Stimulated activated CD8-positive, alpha-beta memory T cell treated with anti-CD3 and anti-CD28 coated beads, Interleukin-15, amount 100 ng/mL, for 48 hours (primary cell): ENCODE measurements around the gene HYAL1.
"Not testable (repeated sequence)": the region's sequence is repeated elsewhere in the genome, so short reads cannot be mapped to it uniquely, and the experiment has no call there.

Experiments used
- DNase-seq, 2 donors: peaks; one replicate each; pipeline ENCODE4 v3.0.0-alpha.2; 2020; ENCODE audit warnings: low read depth in 2 of 2

HYAL1 gene

DNA sequence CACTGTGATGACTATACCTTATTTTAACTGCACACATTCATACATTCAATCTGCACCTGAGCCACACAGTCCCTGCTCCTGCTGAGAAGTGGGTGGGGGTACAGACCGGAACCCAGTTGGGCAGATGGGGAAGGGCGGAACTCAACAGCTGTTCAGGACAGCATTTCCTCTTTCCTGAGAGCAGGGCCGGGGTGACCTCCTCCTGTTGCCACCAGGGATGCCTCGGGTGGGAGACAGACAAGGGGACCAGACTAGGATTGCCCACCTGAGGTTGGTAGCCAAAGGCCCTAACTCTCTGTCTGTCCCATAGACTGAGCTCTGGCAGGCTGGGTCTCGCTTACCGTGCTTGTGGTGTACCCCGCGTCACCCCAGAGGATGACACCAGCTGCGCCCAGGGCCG lies 15.2 kb upstream of the HYAL1 start:
- DNase-seq: no peak

DNA sequence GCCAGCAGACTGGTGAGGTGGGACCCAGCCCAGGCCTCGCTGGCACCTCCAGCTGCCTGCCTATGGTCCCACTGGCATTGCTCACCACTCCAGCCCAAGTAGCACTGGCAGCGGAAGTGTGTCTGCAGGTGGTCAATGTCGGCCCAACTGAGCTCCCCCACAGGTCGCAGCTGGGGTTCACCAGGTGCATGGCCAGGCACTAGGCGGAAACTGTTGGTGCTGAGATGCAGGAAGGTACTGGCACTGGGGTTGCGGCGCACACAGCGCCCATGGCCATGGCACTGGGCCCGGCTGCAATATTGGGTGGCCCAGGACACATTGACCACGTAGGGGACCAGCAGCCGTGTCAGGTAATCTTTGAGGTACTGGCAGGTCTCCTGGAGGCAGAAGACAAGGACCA lies 14.8 kb upstream of the HYAL1 start:
- no peak for DNase-seq

DNA sequence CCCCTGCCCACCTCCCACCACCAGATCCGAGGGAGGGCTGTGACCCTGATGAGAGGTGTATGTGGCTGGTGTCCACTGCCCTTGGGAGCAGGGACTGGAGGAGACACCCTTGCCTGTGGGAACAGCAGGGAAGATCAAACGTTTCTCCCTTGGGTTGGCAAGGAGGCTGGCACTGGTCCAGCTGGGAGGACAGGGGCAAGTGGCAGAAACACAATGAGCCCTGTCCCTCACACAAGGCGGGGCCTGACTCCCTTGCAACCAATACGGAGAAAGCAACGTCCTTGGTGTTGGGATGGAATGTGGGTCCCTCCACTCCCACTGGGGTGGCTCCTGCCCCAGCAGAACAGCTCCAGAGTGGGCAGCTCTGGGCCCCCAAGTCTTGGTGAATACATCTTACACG lies 13.9 kb upstream of the HYAL1 start:
- no peak for DNase-seq

DNA sequence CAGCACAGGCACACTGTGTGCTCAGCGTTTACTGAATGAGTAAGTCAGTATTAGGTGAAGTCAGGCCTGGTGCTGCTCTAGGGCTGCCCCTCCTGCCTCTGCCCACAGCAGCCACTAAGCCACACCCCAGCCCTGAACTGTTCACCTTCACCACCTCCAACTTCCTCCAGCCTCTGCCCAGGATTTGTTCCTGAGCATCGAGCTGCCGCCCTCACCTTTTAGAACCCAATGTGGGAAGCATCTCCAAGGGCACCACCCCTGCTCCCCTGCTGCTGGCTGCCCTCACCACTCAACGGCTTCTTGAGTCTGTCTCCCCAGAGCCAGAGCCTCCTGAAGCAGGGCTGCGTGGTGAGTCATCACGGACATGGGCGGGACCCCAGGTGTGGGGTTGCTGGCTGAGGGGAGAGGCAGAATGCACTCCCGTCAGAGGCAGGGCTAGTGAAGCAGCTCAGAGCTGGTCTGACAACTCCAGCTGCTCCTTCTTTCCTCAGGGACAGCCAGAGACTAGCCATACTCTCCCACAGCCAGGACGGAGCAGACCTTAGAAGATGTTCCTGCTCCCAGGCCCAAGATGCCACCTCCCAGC lies 13.4 kb upstream of the HYAL1 start:
- DNase-seq: peak; percentile 56

DNA sequence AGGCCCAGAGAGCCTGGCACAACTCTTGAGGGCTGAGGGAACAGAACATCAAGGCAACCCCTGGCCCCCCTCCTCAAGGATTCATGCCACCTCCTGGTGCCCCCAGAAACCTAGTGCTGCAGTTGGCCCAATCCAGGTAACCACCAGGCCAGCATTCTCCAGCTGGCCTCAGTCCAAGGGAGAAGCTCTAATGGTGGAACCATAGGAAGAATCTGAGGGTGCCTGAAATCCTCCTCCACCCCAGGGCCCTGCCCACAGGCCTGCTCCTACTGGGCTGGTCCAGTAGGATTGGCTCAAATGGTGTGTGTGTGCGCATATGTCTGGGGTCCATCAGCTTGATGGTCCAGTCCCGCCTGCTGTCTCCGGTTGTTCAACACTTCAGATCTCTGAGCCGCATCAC lies 11.4 kb upstream of the HYAL1 start:
- no peak for DNase-seq

DNA sequence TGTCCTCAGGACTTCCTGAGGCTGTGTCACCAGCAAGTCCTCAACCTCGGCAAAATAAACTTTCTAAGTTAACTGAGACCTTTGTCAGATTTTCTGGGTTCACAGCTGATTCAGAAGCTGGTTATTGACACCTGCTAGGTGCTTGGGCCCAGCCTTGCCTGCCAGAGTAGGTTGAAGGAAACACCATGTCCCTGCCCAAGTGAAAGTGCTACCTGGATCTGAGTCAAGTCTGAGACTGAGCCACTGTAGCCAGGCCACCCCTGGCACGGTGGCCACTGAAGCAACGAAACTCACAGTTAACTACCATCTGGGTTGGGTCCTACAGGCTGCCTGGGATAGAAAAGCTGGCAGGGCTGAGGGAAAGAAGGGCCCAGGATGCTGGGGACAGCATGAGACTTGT lies 11.0 kb upstream of the HYAL1 start:
- no peak for DNase-seq

DNA sequence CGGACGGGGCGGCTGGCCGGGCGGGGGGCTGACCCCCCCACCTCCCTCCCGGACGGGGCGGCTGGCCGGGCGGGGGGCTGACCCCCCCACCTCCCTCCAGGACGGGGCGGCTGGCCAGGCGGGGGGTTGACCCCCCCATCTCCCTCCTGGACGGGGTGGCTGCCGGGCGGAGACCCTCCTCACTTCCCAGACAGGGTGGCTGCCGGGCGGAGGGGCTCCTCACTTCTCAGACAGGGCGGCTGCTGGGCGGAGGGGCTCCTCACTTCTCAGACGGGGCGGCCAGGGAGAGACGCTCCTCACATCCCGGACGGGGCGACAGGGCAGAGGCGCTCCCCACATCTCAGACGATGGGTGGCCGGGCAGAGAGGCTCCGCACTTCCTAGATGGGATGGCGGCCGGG lies 8.7 kb upstream of the HYAL1 start:
- not testable (repeated sequence) for DNase-seq

DNA sequence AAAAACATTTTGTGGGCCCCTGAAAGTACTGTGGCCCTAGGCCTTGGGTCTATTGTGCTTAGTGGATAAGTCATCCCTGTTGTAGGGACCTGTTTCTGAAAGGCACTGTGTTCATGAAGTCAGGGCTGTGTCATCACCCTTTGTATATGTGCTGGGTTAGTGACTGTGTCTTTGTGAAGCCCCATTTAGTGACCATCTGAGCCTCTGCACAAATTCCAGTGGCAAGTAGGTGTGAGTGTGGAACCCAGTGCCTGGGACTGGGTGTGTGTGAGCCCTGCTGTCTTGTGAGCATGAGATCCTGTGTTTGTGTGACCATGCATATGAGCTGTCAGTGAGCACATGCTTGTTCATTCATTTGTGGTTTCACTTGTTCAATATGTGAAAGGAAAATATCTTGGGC lies 1.2 kb upstream of the HYAL1 start:
- DNase-seq: no peak

DNA sequence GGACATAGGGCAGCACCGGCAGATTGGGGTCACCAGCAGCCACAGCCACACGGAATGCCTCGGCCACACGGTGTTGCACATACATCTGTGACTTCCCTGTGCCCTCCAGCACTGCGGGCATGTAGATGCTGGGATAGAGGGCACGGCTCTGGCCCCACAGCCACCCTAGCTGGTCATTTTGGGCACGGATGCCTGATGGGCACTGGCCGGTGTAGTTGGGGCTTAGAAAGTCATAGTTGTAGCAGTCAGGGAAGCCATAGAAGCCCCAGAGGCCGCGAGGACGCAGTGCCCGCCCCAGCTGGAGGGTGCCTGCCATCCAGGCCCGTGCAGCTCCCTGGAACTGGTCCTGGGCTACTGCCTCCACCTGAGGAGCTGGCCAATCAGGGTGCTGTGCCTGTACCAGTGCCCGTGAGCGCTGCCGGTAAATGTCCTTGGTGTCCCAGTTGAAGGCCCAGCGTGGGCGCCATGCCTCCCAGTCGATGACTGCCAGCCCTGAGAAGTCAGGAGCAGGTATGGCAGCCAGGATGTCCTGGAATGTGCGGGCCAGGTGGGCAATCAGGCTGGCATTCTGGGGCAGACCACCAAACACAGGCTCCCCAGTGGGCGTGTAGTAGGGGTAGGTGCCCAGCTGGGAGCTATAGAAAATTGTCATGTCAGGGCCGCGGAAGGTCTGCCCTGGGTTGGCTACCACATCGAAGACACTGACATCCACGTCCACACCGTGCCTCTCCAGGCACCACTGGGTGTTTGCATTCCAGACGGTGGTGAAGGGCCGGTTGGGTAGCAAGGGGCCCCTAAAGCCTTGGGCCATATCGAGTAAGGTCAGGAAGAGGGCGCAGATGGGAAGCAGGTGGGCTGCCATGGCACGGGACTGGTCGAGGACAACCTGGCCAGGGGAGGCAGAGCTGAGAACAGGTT lies 1.0 kb downstream of the HYAL1 start:
- DNase-seq: no peak

DNA sequence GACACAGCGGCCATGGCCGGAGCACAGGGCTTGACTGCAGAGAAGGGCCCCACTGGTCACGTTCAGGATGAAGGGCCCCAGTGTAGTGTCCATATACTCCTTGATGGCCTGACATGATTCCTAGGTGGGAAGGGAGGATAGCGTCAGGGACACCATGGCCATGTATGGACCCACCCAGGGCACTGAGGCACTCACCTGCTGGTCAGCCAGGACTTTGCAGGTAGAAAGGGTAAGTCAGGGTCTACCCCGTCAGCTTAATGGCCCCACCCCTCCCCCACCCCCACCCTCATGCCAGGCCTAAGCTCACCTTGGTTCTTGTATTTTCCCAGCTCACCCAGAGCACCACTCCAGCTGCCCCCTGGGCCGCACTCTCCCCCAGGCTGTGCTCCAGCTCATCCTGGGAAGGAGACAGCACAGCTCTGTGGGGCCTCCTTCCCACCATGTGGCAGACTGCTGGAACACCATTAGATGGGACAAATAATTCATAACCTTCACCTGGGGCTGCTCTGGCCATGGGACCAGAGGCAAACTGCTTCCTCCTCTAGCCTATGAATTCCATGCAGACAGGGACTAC lies 2.6 kb downstream of the HYAL1 start:
- no peak for DNase-seq

DNA sequence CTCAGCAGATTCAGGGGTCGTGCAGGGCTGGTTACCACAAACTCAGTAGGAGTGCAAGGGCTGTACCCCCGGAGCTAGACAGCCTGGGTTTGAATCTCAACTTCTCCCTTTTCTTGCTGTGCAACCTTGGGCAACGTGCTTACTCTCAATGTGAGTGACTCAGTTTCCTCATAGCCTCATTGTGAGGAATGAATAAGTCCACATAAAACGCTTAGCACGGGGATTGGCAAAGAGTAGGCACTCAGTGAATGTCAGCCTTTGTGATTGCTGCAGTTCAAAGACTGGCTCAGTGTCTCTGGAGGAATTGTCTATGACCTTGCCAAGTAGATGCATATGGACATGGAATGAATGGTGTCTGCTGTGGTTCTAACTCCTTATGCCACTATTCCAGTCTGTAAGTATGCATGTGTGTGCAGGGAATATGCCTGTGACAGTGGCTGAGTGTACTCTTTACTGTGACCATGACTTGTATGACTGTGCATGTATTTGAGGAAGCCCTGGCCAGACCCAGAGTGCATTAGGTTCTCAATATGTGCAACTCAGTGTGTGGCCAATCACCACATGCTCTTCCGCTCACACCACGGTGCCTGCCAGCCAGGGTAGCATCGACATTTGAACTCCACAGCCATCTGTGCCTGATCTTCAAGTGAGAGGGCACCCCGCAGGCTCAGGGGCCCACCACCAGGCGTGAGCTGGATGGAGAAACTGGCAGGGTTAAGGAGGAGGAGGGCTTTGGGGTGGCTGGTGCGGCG lies 3.3 kb downstream of the HYAL1 start:
- no peak for DNase-seq

DNA sequence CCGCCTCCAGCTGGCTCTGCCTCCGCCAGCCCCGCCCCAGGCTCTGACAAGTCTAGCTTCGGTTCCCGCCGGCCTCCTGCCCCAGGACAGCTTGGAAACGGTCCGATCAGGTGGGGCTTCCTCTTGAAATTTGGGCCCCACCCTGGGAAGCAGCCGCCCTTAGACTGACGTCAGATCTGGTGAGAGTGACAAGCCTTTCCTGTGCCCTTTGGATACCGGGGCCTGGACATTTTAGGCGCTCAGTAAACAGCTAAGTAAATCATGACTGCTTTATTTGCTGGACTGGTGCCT lies 3.8 kb downstream of the HYAL1 start:
- no peak for DNase-seq

DNA sequence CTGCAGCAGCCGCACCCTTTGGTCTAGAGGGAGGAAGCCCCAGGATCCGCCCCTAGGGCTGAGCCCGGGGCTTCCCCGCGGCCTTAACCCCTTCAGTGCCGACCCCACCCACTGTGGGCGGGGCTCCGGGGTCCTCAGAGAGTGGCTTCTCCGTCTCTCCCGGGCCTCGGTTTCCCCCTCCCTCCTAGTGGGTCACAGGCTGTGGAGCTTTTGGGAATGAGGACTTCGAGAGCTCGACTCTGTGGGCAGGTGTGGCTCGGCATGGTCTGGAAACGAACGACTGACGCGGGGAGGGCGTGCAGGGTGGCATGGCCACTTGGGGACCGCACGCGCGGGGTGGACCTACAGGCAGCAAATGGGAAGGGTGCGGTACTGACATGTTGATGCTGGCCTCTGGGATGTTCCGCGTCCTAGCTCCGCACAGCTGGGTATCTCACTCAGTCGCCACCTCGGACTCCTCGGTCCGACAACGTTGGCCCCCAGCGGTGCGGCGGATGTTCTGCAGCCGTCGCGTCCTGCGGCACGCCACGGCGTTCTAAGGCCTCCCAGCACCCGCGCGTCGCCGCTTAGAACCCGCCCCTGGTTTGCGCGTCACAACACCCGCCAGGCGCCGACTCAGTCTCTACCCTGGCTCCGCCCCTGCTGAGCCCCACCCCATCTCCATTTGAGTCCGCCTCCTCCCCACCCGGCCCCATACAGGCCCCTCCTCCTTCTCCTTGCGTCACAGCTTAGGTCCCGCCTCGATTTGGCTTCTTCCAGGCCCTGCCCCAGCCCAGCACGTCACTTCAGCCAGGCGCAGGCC lies 4.3 kb downstream of the HYAL1 start, which contains the start of the genes HYAL3 and NAA80:
TSS of gene HYAL3 (minus strand) at position 570 of the 802 bp plus-strand sequence. CDS start 3,803 bp downstream, outside the sequence.
TSS of gene NAA80 (minus strand) at position 570 of the 802 bp plus-strand sequence. CDS start 1,942 bp downstream, outside the sequence.
- DNase-seq: peak; percentile 98 to 99

DNA sequence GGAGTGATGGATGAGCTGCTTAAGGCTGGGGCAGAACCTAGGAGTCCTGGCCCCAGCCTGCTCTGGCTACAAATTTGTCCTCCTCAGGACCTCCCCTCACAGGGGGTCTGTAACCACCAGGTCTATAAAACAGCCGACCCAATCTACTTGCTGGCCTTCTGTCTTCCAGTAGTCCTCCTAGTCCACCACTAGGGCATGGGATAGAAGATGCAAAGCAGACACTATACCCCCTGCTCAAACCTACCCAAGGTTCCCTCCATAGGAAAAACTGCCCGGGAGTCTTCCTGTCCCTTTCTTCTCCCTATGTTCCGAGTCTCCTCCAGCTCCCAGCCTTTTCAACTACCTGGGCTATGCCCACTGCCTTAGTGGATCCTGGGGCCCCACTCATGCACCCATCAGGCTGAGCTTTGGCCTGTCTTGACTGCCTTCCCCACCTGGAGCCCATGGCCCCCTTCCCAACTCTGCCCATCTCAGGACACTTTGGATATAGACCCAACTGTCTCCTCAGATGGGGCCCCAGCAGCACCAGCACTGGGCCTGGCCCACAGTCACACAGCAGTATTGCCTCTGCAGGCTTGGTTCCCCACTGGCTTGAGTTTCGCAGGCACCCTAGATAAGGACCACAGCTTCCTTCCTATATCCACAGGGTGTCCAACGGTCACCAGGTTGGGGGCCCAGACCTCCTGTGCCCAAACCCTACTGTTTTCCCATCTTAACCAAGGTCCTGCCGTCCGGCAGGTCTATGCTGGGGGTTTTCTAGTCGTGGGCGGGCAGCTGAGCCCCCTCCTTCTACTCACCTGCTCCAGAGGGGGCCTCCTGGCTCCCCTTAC lies 5.3 kb downstream of the HYAL1 start:
- DNase-seq: no peak

DNA sequence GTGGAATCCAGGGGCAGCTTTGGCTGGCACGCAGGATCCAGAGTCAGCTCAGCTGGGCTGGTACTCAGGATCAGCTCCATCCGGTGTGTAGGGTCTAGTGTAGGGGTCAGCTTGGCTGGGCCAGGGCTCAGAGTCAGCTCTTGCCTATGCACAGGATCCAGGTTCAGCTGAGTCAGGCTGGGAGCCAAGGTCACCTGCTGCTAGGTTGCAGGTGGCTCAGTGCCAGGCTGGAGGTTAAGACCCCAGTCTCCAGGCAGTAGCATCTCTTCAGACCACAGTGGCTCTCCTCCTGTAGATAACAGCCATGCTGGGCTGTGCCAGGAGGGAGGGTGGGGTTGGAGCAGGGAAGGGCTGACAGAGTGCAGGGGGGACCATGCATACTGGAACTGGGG lies 6.0 kb downstream of the HYAL1 start:
- no peak for DNase-seq

DNA sequence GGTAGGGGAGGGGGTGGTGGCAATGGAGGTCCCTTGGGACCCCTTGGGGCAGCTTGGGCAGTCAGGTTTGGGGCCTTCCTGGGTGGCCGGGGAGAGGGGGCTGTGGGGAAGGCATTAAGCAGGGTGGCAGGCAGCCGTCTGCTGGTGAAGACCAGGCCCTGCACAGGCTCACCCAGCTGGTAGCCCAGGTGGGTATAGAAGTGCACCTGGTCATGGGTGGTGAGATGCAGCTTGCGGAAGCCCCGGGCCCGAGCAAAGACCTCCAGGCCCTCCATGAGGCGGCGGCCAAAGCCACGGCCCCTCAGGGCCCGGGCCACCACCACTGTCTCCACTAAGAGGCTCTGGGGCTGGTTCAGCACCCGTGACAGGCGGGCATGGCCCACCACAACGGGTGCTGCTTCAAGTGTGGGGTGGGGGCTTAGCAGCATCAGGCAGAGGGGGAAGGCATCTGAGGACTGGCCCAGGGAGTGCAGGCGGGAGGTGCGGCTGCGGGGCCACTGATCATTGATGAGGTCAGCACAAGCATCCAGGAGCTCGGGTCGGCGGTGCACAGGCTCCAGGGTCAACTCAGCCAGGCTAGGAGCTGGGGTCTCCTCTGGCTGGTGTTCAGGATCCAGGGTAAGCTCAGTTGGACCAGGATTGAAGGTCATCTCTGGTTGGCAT lies 6.5 kb downstream of the HYAL1 start:
- no peak for DNase-seq

DNA sequence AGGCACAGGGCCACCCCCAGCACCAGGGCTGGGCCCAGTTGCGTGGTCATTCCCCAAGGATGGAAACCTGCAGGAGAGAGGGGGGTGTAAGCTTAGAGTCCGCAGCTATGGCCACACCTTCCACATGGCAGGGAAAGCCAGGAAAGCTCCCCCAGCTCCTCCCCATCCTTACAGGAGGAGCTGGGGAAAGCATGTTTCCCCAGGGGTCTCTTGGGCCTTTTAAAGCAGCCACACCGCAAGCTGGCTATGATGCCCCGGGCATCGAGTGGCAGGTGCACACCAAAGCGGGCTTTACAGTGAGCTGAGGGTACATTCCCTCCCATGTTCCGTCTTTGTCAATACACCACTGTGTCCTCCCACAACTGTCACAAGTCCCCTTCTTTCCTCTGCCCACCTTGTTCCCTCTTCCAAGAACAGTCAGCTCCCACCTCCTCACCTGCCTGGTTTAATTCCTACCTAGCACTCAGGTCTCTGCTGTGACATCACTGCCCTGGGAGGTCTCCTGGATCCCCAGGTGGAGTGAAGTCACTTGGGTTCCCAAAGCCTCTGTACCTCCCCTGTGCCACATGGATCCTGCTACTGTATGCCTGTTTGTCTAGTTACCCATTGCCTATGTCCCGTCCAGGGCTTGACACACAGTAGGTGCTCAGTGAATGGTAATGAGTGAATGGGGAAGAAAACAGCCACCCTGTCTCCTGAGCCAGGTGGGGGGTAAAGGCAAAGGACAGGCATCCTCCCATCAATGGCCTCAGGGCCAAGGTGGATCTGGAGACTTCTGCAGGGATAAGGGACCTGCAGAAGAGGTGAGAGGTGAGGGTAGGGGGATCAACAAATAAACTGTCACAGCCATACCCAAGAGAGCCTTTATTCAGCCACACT lies 7.6 kb downstream of the HYAL1 start:
- no peak for DNase-seq

DNA sequence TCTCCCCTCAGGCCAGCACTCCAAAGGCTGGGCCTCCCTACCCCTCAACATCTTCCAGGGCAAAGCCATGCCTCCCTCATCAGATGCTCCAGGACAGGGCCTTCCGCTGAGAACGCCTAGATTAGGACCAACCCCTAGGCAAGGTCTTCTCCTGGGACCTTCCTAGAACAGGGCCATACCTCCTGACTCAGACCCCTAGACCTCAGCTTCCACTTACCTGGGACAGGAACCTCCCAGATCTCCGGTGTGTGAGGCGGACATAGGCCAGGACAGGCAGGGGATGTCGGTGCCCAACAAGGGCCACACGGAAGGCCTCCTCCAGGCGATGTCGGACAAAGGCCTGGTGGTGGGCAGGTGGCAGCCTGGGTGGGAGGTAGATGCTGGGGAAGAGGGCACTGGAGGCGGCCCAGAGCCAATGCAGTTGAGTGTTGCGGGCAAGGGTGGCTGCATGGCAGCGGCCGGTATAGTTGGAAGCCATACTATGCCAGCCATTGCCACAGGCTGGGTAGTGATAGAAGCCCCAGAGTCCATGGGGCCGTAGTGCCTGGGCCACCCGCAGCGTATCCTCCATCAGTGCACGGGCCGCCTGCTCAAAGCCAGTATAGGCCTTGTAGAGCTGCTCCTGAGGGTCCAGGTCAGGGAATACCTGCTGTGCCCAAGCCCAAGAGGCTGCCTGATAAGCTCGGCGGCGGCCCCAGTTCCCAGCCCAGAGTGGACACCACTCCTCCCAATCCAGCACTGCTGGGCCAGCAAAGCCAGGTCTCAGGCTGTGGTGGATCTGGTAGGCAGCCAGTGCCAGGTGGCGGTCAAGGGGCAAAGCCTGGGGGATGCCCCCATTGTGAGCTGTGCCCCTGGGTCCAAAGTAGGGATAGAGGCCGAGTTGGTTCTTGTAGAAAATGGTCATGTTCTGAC lies 8.6 kb downstream of the HYAL1 start:
- no peak for DNase-seq
